Gastroesophageal sphincter (tissue), 4 donors: Measurements from ENCODE around the gene MGST2. TPM values are rescaled to one million over a fixed set of nuclear protein-coding genes. Genes with fewer than 3 reads are reported as not detected.
A peak's percentile ranks its signal among the peaks of the same experiment; 100 is the strongest.

ENCODE experiments used
- ATAC-seq: fragments of 150-250 bp; one replicate; pipeline ENCODE4 v1.9.1; 2016; ENCODE audit warnings: mild to moderate bottlenecking, moderate library complexity
- H3K27ac ChIP-seq, 4 donors: fragments of 200-600 bp; sonication (generic) in 3 of 4; 1 replicate in 3 of 4; 2 replicates in 1 of 4; pipeline ENCODE4 v1.5.1; 2016 to 2019
- H3K27me3 ChIP-seq: fragments of 200-600 bp; sonication (generic); one replicate; pipeline ENCODE4 v1.5.1; 2019
- H3K36me3 ChIP-seq, 2 donors: fragments of 200-600 bp; sonication (generic); one replicate each; pipeline ENCODE4 v1.5.1; 2019; ENCODE audit warnings: control low read depth in 1 of 2
- H3K4me1 ChIP-seq, 3 donors: fragments of 200-600 bp; sonication (generic); 1 replicate in 2 of 3; 2 replicates in 1 of 3; pipeline ENCODE4 v1.5.1; 2016 to 2019; ENCODE audit warnings: control low read depth in 2 of 3
- H3K4me3 ChIP-seq, 2 donors: fragments of 200-600 bp; sonication (generic); one replicate each; pipeline ENCODE4 v1.5.1; 2019; ENCODE audit warnings: mild to moderate bottlenecking in 1 of 2, moderate library complexity in 1 of 2
- H3K9me3 ChIP-seq, 3 donors: fragments of 200-600 bp; sonication (generic); one replicate each; pipeline ENCODE4 v1.5.1; 2017 to 2019; ENCODE audit warnings: control low read depth in 2 of 3
- EP300 ChIP-seq: sonication (generic); formaldehyde crosslinking; IDR thresholded peaks from one replicate; pipeline ENCODE4 v1.6.1; 2017; ENCODE audit warnings: antibody characterized with exemption, mild to moderate bottlenecking
- POLR2A ChIP-seq, 2 donors: fragments of 450-650 bp; IDR thresholded peaks; one replicate each; pipeline ENCODE4 v1.6.1; 2017; ENCODE audit warnings: antibody characterized with exemption in 2 of 2, mild to moderate bottlenecking in 2 of 2, moderate library complexity in 1 of 2
- POLR2AphosphoS5 ChIP-seq: sonication (generic); formaldehyde crosslinking; IDR thresholded peaks from one replicate; pipeline ENCODE4 v1.6.1; 2017; ENCODE audit warnings: antibody characterized with exemption
- WGBS, 2 donors: methylation state at CpG; one replicate each; pipeline ENCODE4 v1.1.5; 2018; ENCODE audit warnings: low coverage in 1 of 2; 5-methylcytosine and 5-hydroxymethylcytosine counted together
- total RNA-seq, 4 donors: library from RNA; depleted of rRNA; stranded (reverse); fragments of >200 nt; gene quantifications; one replicate each; pipeline ENCODE4 v1.1.0, GENCODE V29; 2016
- TF ChIP-seq, protein P1 (sequence below), 4 experiments: fragments of 200-600 bp in 2 of 4; fragments of 450-650 bp in 2 of 4; sonication (generic) in 1 of 4; IDR thresholded peaks; one replicate each; pipeline ENCODE4 v1.5.1; 2017 to 2019; ENCODE audit warnings: antibody characterized with exemption in 4 of 4, mild to moderate bottlenecking in 2 of 4, moderate library complexity in 2 of 4

The MGST2 gene
- total RNA-seq, 4 donors from 2014 or later = 26.5 to 53.9 (median 38.5) TPM

DNA sequence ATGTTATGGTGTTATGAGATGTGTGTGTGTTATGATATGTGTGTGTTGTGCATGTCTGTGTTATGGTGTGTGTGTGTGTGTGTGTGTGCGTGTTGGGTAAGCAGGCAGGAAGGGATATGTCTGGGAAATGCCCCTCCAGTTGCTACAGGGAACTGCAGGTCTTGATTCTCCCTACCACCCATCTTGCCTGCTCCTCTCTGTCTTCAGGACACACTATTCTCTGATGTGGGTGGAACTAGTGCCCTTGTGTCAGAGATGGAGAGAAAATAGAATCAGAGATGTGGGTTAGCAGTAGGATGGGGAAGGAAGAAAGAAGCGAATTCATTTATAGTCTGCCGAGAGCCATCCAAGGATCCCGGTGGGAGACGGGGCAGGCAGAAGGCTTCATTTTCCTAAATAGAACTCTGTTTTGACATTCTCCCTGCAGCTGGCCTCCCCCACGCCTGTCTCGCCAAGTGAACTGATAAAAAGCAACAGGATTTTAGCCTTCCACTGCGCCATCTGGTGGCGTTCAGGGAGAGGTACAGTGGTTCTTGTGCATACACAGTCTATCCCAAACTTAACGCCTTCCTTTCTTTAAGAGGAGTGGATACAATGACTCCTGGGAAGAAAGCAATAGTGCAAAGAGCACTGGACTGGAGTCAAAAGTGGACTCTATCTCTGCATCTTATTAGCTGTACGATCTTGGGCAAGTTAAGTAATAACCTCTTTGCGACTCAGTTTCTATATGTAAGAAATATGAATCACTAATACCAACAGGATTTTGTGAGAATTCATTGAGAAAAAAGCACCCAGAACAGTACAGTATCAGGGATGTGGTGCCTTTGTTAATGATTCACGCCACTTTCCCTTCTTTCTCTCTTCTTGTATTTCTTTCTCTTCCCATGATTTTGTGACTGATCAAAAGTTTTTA is 14.1 kb upstream of the MGST2 start:
- no peaks in the 10 kb centered on the region for H3K27me3 ChIP-seq
- no peaks in the 10 kb centered on the region for H3K9me3 ChIP-seq
- TF ChIP-seq POLR2AphosphoS5 = no peak
- TF ChIP-seq, protein P1, sequence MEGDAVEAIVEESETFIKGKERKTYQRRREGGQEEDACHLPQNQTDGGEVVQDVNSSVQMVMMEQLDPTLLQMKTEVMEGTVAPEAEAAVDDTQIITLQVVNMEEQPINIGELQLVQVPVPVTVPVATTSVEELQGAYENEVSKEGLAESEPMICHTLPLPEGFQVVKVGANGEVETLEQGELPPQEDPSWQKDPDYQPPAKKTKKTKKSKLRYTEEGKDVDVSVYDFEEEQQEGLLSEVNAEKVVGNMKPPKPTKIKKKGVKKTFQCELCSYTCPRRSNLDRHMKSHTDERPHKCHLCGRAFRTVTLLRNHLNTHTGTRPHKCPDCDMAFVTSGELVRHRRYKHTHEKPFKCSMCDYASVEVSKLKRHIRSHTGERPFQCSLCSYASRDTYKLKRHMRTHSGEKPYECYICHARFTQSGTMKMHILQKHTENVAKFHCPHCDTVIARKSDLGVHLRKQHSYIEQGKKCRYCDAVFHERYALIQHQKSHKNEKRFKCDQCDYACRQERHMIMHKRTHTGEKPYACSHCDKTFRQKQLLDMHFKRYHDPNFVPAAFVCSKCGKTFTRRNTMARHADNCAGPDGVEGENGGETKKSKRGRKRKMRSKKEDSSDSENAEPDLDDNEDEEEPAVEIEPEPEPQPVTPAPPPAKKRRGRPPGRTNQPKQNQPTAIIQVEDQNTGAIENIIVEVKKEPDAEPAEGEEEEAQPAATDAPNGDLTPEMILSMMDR (IDR thresholded peaks at IDR 0.05) = peak; percentile 87 to 95 (median 88)
- H3K4me1 ChIP-seq = peaks cover 0 to 11% (median 0%) of the 10 kb centered on the region in 3 donors
- ATAC-seq = peak; percentile 84
- H3K36me3 ChIP-seq = no peaks in the 10 kb centered on the region
- peak overlapping the region in 1 of 2 donors; percentile 11 for H3K4me3 ChIP-seq
- H3K27ac ChIP-seq = peak overlapping the region in 1 of 4 donors; percentile 12
- WGBS, 2 donors = 12% methylated on average over 12 to 13 of the region's 13 CpGs

DNA sequence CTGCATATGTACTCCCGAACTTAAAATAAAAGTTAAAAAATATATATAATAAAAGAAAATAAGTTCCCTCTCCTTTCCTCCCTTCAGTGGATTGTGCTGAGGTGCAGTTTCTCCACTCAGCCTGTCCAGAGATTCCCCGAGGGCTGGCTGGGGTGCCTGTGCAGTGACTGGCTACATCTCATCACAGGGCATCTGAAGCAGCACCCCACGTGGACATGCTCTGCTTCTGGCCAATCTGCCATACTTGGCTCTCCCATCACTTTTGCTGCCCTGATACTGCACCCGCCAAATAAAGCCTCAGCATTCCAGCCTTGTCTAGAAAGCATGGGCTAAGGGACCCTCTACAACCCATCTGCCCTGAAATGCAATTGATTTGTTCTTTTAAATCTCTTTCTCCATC is 11.1 kb upstream of the MGST2 start:
- Histone ChIP-seq H3K4me3 (no peak overlapping the region), H3K27me3 (no peaks in the 10 kb centered on the region), H3K9me3 (no peaks in the 10 kb centered on the region), H3K27ac (no peak overlapping the region), H3K4me1 (peaks cover 0 to 31% (median 10%) of the 10 kb centered on the region in 3 donors), H3K36me3 (no peaks in the 10 kb centered on the region)
- 52 to 80% methylated on average over 4 of the region's 4 CpGs for WGBS, 2 donors
- no peak for ATAC-seq
- TF ChIP-seq, protein P1 (IDR thresholded peaks at IDR 0.05) = no peak
- TF ChIP-seq POLR2A (IDR thresholded peaks at IDR 0.05) (no peak), POLR2AphosphoS5 (no peak), EP300 (no peak)

DNA sequence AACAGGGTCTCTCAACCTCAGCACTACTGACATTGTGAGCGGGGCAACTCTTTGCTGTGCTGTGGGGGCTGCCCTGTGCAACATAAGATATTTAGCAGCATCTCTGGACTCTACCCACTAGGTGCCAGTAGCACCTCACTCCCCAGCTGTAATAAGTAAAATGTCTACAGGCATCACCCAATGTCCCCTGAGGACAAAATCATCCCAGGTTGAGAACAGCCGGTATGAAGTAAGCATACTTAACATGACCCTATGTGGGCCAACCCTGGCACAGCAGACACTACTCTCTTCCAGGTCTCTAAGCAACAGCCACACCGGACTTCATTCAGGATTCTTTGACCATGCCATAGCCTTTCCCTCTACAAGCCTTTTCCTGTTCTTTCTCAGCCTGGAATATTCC is 10.5 kb upstream of the MGST2 start:
- Histone ChIP-seq H3K27me3 (no peaks in the 10 kb centered on the region), H3K36me3 (no peaks in the 10 kb centered on the region), H3K4me3 (no peak overlapping the region), H3K4me1 (peaks cover 0 to 31% (median 10%) of the 10 kb centered on the region in 3 donors), H3K27ac (no peak overlapping the region), H3K9me3 (no peaks in the 10 kb centered on the region)
- peak; percentile 56 for ATAC-seq
- TF ChIP-seq POLR2AphosphoS5 = peak; percentile 10
- TF ChIP-seq, protein P1 (IDR thresholded peaks at IDR 0.05) = peak in 3 of 4 experiments; percentile 47 to 57 (median 48)
- TF ChIP-seq EP300 = no peak
- TF ChIP-seq POLR2A (IDR thresholded peaks at IDR 0.05) = no peak
- 0 to 36% methylated on average over 2 to 3 of the region's 3 CpGs for WGBS, 2 donors

DNA sequence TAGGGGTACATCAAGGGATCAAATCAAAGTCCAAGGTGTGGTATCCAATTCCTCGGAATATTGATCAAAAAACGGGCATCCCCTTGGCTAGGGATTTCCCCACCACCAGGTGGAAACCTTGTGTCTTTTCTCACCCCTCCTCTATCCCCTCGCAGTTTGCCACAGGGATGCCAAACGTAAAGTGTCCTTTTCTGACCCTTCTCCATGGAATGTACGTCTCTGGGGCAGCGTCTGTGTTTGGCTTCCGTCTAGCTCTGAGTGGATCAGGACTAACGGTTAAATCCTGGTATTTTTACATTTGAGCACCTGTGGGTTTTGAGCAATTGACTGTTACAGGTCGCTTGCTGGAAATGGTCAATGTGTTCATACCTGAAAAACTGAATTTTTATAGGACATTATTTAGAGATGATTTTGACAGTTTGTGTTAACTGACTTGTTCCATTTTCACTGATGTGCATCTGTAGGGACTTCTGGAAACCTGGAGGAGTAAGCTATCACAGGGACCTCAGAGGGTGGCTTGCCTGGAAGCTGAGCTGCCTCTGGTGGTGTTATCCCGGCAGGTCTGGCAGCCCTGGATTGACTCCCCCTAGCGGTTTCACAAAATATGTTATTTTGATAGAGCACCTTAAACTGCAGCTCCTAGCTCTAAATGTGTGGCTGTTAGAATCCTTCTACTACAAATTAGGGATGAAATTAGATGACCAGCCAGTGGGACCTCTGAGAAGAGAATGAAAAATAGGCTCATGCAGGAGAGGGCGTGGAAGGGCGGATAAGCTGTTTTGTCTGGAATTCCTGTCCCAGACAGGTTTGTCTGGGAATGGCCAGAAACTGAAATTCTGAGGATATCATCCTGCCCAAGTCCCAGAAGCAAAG is 8.8 kb upstream of the MGST2 start:
- peak; percentile 80 for ATAC-seq
- Histone ChIP-seq H3K36me3 (no peaks in the 10 kb centered on the region), H3K27me3 (no peaks in the 10 kb centered on the region), H3K27ac (peak overlapping the region in 1 of 4 donors; percentile 33), H3K4me3 (no peak overlapping the region), H3K4me1 (peaks cover 0 to 22% (median 10%) of the 10 kb centered on the region in 3 donors), H3K9me3 (no peaks in the 10 kb centered on the region)
- 20 to 31% methylated on average over 5 to 13 of the region's 13 CpGs for WGBS, 2 donors
- no peak for TF ChIP-seq EP300
- TF ChIP-seq, protein P1 (IDR thresholded peaks at IDR 0.05) = peak; percentile 73 to 87 (median 80)
